ENCODE results near the gene CHCHD6.
A peak's percentile ranks its signal among the peaks of the same experiment; 100 is the strongest.

CHCHD6 gene

GRCh38 chr3:126859415-126860246 is 155.6 kb downstream of the CHCHD6 start:
- no peak for DNase-seq (ENCODE audit: low spot score)

DNA sequence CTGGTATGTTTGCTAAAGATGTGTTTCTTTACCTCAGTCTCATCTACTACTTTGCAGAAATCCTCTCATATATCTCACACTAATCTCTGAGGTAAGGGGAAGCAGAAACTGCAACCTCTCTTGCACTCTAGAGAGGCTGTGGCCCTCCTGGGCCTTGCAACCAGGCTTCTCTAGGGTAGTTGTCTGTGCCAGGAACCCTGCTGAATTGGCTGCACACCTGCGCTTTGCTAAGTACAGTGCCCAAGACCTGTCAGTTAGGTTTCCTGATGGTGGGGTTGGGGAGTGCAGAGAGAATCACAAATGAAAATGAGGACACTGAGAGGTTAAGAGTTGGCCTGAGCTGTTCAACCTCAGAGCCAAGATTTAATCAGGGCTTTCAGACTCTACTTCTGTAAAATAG is 161.7 kb downstream of the CHCHD6 start:
- DNase-seq (ENCODE audit: low spot score), result no peak

DNA sequence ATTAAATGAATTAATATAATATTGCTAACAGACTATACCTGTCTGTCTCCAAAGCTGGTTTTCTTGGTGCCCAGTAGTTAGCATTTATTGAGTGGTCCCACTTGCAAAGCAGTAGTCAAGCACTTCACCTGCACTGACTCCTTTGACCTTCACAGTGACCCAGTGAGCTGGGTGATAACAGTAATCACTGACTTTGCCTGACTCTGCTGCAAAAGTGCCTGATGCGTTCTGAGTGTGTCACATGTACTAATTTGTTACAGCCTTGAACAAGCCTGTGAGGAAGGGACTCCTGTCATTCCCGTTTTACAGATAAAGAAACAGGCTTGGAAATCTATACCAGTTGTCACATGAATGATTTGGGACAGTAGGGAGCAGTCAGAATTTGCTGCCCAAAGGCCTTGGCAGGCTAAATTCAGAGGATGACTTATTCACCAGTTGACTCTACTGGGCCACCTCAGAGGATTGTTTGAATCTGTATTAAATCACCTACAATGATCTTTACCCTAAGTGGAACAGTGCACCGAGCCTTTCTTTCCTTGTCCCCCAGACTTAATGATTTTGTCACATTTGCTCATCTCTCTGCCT is 162.2 kb downstream of the CHCHD6 start:
- no peak for DNase-seq (ENCODE audit: low spot score)

GRCh38 chr3:126867190-126867862 is 163.3 kb downstream of the CHCHD6 start:
- DNase-seq (ENCODE audit: low spot score), result no peak

- no peak for DNase-seq (ENCODE audit: low spot score)
Observed at GRCh38 chr3:126867863-126868200, 163.8 kb downstream of the CHCHD6 start.

- DNase-seq (ENCODE audit: low spot score), result no peak
Observed at GRCh38 chr3:126870608-126871210, 166.7 kb downstream of the CHCHD6 start.

DNA sequence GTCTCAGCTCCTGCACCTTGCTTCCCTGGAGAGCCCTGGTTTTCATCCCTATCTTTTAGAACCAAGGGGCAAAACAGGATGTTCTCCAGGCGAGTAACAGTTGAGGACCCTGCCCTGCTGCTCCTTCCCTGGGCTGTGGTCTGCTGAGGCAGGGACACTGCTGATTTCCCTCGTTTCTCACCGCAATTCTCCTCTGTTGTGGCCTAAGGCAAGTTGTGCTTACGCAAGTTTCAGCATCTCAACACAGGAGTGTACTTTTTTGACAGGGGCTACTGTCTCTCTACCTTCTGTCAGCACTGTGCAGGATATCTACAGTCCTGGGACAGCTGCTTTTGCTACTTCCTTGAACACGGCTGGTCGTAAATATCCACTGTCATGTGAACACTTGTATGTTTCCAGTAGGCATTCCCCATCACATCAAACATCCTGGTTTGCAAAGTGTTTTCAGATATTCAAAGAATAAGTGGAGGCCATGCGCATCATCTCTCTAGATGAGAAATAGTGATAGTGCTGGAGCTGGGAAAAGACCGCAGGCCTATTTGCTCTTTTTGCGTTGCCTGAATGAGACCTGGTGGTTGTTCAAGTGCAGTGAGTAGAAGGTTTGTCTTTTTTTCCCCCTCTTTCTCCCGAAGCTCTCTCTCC is 168.8 kb downstream of the CHCHD6 start:
- DNase-seq (ENCODE audit: low spot score), result no peak

- DNase-seq (ENCODE audit: low spot score), result no peak
Observed at GRCh38 chr3:126873416-126873815, 169.4 kb downstream of the CHCHD6 start.

- peak; percentile 82 for DNase-seq (ENCODE audit: low spot score)
Observed at GRCh38 chr3:126878664-126879063, 174.6 kb downstream of the CHCHD6 start.

DNA sequence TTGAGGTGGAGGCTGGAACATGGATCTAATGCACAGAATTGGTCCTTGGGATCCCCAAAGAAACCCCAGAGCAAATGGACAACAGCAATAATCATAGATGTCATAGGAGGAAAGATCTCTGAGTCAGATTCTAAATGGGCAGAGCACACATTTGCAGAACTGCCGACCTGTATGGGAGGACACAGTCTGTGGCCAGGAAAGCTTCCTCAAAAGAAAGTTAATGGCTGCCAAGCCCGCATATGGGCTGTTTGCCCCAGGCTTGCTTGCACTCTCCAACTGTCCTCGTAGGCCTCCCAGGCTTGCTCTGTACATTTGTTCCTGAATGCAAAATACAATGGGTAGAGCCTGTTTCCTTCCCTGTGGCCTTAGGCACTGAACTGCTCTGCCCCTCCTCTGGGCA is 176.9 kb downstream of the CHCHD6 start:
- no peak for DNase-seq (ENCODE audit: low spot score)

GRCh38 chr3:126881861-126882260 is 177.8 kb downstream of the CHCHD6 start:
- no peak for DNase-seq (ENCODE audit: low spot score)

DNA sequence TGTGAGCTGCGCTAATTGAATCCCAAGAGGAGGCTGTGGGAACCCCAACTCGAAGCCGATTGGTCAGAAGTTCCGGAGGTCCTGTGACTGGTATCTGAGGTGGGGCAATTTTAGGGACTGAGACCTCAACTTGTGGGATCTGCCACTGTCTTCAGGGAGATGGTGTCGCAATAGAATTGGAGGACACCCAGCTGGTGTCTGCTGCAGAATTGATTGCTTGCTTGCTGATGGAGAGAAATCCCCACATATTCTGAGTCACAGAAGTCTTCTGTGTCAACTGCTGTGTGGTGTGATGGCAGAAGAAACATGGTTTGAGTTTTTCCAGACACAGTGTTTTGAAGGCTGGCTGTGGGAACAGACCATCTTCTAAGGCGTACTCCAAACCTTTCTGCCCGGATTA is 179.2 kb downstream of the CHCHD6 start:
- peak; percentile 66 for DNase-seq (ENCODE audit: low spot score)

GRCh38 chr3:126885425-126885824 is 181.4 kb downstream of the CHCHD6 start:
- no peak for DNase-seq (ENCODE audit: low spot score)

DNA sequence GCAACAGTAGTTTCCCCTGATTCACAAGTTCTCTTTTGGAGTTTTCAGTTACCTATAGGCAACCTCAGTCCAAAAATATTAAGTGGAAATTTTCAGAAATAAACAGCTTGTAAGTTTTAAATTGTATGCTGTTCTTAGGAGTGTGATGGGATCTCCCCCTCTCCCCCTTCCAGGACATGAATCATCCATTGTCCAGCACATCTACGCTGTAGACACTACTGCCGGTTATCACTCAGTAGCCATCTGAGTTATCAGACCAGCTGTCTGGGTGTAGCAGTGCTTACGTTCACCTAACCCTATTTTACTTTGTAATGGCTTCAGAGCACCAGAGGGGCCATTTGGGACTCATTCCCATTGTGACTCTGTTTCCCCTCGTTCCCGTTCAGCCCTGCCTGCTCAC is 182.2 kb downstream of the CHCHD6 start:
- peak; percentile 35 for DNase-seq (ENCODE audit: low spot score)

GRCh38 chr3:126887686-126888085 is 183.6 kb downstream of the CHCHD6 start:
- no peak for DNase-seq (ENCODE audit: low spot score)

DNA sequence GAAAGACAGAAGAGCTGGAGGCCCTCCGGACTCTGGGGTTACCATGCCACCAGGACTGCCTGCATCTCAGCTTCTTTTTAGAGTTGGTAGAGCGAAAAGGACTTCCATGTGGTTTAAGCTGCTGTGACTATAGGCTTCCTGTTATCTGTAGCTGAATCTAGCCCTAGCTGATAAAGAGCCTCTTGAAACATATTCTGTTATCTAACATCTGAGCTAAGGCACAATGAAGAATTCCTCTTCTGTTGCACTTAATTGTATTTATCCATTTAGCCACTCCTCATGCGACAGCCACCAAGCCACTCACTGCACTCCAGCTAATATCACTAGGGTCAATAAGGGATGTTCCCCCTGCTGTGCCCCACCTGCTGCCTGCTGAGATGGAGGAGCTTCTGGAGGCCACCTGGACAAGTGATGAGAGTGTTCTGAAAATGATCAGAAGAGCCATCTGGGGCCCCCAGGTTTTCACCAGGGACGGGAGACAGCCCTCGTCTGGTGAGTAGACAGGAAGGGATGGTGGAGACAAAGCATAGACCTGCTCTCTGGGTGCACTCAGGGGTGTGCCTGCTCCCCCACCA is 184.2 kb downstream of the CHCHD6 start:
- DNase-seq (ENCODE audit: low spot score), result peak; percentile 76

DNA sequence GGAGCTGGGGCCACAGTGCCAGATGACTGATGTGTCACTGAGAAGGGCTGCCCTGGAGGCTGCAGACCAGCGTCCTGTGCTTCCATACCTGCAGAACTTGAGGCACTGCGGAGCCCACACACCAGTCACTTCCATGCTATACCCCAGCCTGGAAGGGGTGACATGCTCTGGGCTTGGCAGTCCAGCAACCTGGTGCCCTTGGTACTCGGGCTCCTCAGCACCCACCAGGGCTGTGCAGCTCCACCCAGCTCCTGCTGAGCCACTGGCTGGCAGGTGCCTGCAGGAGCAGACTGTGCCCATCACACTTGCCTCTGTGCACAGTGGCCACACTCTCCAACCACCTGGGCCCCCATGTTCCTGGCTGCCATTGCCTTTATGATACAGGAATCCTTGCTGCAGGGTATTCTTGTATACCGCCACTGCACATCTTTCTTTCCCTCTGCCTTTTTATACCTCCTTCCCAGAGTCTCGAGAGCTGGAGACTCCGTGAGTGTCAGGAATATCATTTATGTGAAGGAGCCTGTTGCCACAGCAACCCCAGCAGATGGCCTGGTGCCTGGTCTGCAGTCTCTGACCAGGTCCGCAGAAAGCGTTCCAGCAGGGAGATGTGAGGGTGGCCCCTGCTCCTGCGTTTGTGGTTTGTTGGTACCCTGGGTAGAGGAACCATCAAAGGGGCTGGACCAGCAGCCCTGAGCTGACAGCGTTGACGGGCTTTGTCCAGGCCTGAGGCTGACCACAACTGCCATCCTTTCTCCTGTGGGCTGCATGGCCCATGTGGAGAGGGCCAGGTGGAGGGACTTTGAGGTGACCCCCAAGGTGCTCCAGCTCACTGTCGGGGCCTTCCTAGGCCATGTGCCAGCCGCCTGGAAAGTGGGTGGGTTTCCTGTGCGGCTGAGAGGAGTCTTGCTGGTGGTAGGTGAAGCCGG is 185.5 kb downstream of the CHCHD6 start:
- DNase-seq (ENCODE audit: low spot score), result peak; percentile 49

GRCh38 chr3:126891141-126891540 is 187.1 kb downstream of the CHCHD6 start:
- DNase-seq (ENCODE audit: low spot score), result no peak

- DNase-seq (ENCODE audit: low spot score), result no peak
Observed at GRCh38 chr3:126891791-126892190, 187.8 kb downstream of the CHCHD6 start.

- DNase-seq (ENCODE audit: low spot score), result no peak
Observed at GRCh38 chr3:126893651-126894050, 189.6 kb downstream of the CHCHD6 start.
